ENCODE measurements around the gene FSD1L. TPM values are rescaled to one million over a fixed set of nuclear protein-coding genes. Genes with fewer than 3 reads are reported as not detected.
A peak's percentile ranks its signal among the peaks of the same experiment; 100 is the strongest.

The FSD1L gene
- total RNA-seq, 1 donor, result 6.5 TPM

GRCh38 chr9:105414947-105415661 lies 32.7 kb upstream of the FSD1L start:
- Histone ChIP-seq H3K4me2 (ENCODE audit: insufficient read depth, low read length) (peak overlapping the region; percentile 69), H4K20me1 (ENCODE audit: insufficient read depth, low read length) (no peaks in the 10 kb centered on the region), H3K79me2 (ENCODE audit: insufficient read depth, low read length) (no peaks in the 10 kb centered on the region)

GRCh38 chr9:105415662-105415980 lies 32.2 kb upstream of the FSD1L start:
- no peak overlapping the region for H3K27ac ChIP-seq (ENCODE audit: low read depth, low read length)
- H2AFZ ChIP-seq (ENCODE audit: low read length), result no peak overlapping the region
- no peaks in the 10 kb centered on the region for H3K27me3 ChIP-seq (ENCODE audit: insufficient read depth, low read length)
- TF ChIP-seq CTCF (IDR thresholded peaks at IDR 0.05; ENCODE audit: extremely low read depth, low read depth, low read length), result no peak
- no peaks in the 10 kb centered on the region for H3K36me3 ChIP-seq (ENCODE audit: insufficient read depth, low read length)
- H3K4me2 ChIP-seq (ENCODE audit: insufficient read depth, low read length), result peak overlapping the region; percentile 69
- no peaks in the 10 kb centered on the region for H3K9me3 ChIP-seq (ENCODE audit: low read depth, low read length)
- no peak overlapping the region for H3K4me3 ChIP-seq (ENCODE audit: insufficient read depth, low read length)
- no peak for DNase-seq (ENCODE audit: insufficient read length, low spot score, missing footprints)
- H3K4me1 ChIP-seq (ENCODE audit: insufficient read depth, low read length), result peaks cover 9% of the 10 kb centered on the region
- no peaks in the 10 kb centered on the region for H4K20me1 ChIP-seq (ENCODE audit: insufficient read depth, low read length)
- no peaks in the 10 kb centered on the region for H3K79me2 ChIP-seq (ENCODE audit: insufficient read depth, low read length)

More at GRCh38 chr9:105414947-105415661, 32.7 kb upstream of the FSD1L start:
- no peaks in the 10 kb centered on the region for H3K27me3 ChIP-seq (ENCODE audit: insufficient read depth, low read length)
- H3K4me1 ChIP-seq (ENCODE audit: insufficient read depth, low read length), result peaks cover 9% of the 10 kb centered on the region
- TF ChIP-seq CTCF (IDR thresholded peaks at IDR 0.05; ENCODE audit: extremely low read depth, low read depth, low read length), result peak; percentile 82
- no peak overlapping the region for H3K27ac ChIP-seq (ENCODE audit: low read depth, low read length)
- no peak overlapping the region for H2AFZ ChIP-seq (ENCODE audit: low read length)
- no peaks in the 10 kb centered on the region for H3K9me3 ChIP-seq (ENCODE audit: low read depth, low read length)
- H3K36me3 ChIP-seq (ENCODE audit: insufficient read depth, low read length), result no peaks in the 10 kb centered on the region
- no peak for DNase-seq (ENCODE audit: insufficient read length, low spot score, missing footprints)
- H3K4me3 ChIP-seq (ENCODE audit: insufficient read depth, low read length), result no peak overlapping the region

- Histone ChIP-seq H3K4me2 (ENCODE audit: insufficient read depth, low read length) (no peak overlapping the region), H3K4me1 (ENCODE audit: insufficient read depth, low read length) (peaks cover 9% of the 10 kb centered on the region), H3K4me3 (ENCODE audit: insufficient read depth, low read length) (no peak overlapping the region), H3K36me3 (ENCODE audit: insufficient read depth, low read length) (no peaks in the 10 kb centered on the region), H4K20me1 (ENCODE audit: insufficient read depth, low read length) (no peaks in the 10 kb centered on the region), H3K79me2 (ENCODE audit: insufficient read depth, low read length) (no peaks in the 10 kb centered on the region), H3K9me3 (ENCODE audit: low read depth, low read length) (no peaks in the 10 kb centered on the region), H2AFZ (ENCODE audit: low read length) (no peak overlapping the region), H3K27ac (ENCODE audit: low read depth, low read length) (no peak overlapping the region), H3K27me3 (ENCODE audit: insufficient read depth, low read length) (no peaks in the 10 kb centered on the region)
- DNase-seq (ENCODE audit: insufficient read length, low spot score, missing footprints), result no peak
- no peak for TF ChIP-seq CTCF (IDR thresholded peaks at IDR 0.05; ENCODE audit: extremely low read depth, low read depth, low read length)
Measured at GRCh38 chr9:105416840-105417239, 31.0 kb upstream of the FSD1L start.

- no peaks in the 10 kb centered on the region for H3K79me2 ChIP-seq (ENCODE audit: insufficient read depth, low read length)
- H3K9me3 ChIP-seq (ENCODE audit: low read depth, low read length), result no peaks in the 10 kb centered on the region
- H2AFZ ChIP-seq (ENCODE audit: low read length), result no peak overlapping the region
- H3K4me3 ChIP-seq (ENCODE audit: insufficient read depth, low read length), result no peak overlapping the region
- H3K36me3 ChIP-seq (ENCODE audit: insufficient read depth, low read length), result no peaks in the 10 kb centered on the region
- no peaks in the 10 kb centered on the region for H3K27me3 ChIP-seq (ENCODE audit: insufficient read depth, low read length)
- no peak for TF ChIP-seq CTCF (IDR thresholded peaks at IDR 0.05; ENCODE audit: extremely low read depth, low read depth, low read length)
- no peak overlapping the region for H3K4me2 ChIP-seq (ENCODE audit: insufficient read depth, low read length)
- DNase-seq (ENCODE audit: insufficient read length, low spot score, missing footprints), result no peak
- H4K20me1 ChIP-seq (ENCODE audit: insufficient read depth, low read length), result no peaks in the 10 kb centered on the region
- H3K27ac ChIP-seq (ENCODE audit: low read depth, low read length), result no peak overlapping the region
- H3K4me1 ChIP-seq (ENCODE audit: insufficient read depth, low read length), result peaks cover 4% of the 10 kb centered on the region
Measured at GRCh38 chr9:105418588-105419500, 29.0 kb upstream of the FSD1L start.

Data from osteoblast (primary cell).